GM21528 (cell line): Measurements from ENCODE around the gene GMDS.

ENCODE experiments used
- ATAC-seq: cut with Tn5 transposase; IDR thresholded peaks from one replicate; pipeline ENCODE4 v1.9.1; 2021; ENCODE audit warnings: mild to moderate bottlenecking, moderate library complexity; ENCODE audit not compliant: unreplicated experiment, low FRiP score

GMDS gene

DNA sequence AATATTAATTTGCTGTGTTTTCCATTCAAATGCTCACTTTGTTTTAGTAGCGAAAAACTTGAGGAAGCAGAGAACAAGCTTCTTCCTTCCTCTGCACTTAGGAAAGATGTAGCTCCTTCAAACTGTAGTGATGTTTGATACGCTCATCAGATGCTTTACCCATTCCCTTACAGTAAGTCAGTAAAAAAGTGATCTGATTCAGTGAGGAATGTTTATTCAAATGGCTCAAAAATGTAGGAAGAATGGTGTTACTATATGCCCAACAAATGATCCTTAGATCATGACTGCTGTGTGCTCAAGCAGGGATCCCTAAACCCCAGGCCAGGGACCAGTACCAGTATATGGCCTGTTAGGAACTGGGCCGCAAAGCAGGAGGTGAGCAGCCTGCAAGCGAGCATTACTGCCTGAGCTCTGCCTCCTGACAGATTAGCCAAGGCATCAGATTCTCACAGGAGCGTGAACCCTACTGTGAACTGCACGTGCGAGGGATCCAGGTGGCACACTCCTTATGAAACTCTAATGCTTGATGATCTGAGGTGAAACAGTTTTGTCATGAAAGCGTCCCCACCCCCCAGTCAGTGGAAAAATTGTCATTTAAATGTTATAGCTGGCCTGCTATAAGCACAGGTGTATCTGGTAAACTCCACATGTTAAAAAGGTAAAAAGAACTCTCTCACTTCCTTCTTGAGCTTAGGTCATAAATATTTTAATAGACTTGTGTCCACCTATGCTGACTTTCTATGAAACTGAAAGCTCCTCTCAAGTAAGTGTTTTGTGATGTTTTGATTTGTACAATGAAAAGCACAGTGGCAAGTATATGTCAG lies 448.5 kb downstream of the GMDS start:
- ATAC-seq = peak; percentile 87

DNA sequence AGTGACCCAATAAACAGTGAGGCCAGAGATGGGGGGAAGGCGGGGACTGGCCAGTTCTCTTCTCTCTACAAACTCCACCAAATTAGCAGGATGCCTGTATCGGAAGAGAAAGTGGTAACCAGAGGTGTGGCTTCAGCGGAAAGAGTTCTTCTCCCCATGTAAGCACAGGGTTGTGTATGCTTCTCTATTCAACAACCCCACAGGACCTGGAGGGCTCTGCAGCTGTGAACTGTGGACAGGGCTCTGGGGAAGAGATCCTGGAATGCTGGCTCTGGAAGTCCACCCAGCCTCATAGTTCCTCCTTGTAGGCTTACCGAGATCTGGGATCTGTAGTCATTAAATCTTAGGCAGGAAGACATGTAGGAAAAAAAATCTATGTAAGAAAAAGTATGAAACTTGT lies 449.5 kb downstream of the GMDS start:
- no peak for ATAC-seq

DNA sequence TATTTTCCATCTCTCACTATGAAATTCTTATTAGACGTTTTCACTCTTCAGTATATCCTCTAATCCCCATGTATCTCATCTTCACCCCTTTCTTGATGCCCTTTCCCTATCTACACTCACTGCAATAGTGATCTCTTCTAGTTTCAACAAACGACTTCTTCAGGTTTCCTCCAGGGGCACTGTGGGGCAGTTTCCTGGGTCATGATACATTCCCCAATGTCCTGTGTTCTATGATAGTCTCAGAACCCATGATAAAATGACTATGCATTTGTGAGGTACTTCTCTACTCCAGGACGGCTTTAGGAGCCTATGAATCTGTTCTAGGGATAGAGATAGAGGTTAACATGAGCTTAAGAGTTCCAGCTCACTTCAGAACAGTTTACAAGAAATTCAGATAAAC lies 452.4 kb downstream of the GMDS start:
- no peak for ATAC-seq

DNA sequence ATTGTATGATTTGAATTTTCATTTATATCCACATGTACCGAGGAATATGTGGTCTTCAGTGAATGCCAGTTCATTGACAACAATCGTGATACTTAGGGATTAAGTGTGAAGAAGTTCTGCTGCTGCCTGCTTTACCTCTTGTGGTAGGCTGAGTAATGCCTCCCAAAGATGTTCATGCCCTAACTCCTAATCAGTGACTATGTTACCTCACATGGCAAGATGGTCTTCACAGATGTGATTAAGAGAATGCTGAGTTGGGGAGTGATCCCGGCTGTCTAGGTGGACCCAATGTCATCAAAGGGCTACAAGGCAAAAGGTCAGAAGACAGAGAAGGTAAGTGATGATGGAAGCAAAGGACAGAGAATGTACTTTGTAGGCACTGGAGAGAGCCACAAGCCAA lies 454.7 kb downstream of the GMDS start:
- ATAC-seq = no peak

DNA sequence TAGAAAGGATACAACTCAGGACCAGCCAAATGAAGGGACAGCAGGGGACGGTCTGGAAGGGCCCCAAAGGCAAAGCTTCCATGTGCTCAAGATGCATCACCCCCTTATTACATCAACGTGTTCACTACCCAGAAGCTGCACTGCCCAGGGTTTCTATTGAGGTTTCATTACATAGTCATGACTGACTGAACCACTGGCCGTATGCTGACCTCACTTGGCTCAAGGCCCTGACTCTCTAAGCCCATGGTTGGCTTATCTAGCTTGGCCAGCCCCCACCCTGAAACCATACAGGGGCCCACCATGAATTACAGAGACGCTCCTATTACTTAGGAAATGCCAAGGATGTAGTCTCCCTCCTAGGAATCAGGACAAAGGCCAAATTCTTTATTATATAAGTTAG lies 456.3 kb downstream of the GMDS start:
- no peak for ATAC-seq

DNA sequence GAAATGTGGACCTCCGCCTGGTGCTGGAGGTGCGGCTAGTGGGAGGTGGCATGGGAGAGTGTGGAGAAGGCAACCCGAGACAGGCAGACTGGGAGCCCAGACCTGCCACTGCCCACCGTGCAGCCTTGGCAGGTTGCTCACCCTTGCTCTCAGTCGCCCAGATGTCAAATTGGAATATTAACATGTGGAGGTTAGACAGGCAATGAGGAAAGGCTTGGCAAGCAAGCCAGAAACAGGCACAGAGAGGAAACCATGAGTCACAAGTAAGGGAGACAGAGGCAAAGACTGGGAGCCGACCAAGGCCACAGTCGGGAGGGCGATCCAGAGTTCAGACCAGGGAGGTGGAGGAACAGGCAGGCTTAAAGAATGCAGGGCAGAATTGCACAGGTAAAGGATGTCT lies 457.5 kb downstream of the GMDS start:
- no peak for ATAC-seq

DNA sequence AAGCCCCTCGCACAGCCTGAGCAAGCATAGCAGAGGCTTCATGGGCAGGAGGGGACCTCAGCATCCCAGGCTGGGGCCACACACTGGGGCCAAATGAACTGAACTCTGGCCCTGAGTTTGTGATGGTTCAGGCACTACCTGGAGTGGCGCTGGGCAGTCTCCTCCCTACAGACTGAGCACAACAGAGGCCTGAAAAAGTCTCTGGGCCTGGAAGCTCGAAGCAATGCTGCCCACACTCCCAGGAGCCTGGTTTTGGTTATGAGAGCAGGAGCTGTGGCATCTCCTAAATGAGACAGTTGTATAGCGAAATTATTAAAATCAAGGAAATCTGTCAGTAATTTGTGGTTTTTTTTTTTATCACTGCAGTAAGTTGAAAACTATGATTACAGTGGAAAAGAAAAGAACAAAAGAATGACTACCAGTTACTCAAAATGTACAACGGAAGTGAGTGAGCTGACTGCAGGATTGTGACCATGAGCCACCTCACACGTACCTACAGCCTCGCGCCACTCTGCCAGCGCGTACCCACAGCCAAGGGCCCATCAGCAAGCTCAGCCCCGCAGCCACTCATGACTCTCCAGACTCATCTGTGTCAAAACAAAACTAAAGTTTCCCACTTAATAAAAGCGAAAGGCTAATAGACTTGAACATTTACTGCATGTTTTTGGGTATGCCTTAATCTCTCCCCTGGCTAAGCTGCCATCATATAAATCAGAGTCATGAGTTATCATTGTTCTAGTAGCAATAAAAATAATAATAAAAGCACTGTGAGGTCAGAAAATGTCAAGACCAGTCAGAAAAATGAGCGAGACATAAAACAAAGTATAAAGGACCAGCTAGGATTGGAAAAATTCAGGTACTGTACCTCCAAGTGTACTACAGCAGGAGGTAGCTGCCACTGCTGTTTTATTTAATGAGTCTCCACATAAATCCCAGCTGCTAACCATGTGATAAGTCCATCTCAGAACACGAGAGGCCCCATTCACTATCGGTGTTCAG lies 458.7 kb downstream of the GMDS start:
- no peak for ATAC-seq

DNA sequence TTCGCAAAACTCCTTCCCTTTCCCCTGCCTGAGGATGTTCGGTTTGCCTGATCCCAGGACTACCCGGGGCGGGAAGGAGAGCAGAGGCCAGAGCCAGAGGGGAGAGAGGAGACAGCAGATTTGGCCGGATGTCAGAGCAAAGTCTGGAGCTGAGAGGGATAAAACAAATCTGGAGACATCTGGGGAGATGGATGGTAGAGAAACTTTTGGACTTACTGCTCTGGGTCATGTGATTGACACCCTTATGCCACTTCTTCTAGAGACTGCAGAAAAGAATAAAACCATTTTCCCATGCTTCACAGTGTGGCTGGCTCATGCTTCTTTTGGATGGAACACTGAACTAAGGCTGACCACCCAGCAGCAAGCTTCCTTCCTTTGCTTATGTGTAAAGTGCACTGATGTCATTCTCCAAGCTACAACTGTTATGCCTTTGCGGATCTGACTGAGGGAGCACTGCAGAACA lies 461.0 kb downstream of the GMDS start:
- ATAC-seq = no peak

DNA sequence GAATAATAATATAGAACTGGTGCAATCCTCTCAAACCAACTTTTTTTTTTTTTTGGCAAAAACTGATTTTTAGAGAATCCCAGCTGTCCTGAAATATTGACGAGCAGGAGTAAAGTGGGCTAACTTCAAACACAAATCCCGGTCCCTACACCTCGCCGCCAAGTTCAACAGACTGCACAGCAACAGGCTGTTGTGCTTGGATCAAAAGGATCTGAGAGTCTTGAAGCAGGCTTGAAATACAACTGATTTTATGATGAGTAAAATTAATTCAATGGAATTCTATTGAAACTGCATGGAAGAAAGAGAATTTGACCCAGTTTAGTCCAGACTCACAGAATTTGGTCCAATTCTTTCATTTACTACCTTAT lies 463.6 kb downstream of the GMDS start:
- ATAC-seq = no peak

DNA sequence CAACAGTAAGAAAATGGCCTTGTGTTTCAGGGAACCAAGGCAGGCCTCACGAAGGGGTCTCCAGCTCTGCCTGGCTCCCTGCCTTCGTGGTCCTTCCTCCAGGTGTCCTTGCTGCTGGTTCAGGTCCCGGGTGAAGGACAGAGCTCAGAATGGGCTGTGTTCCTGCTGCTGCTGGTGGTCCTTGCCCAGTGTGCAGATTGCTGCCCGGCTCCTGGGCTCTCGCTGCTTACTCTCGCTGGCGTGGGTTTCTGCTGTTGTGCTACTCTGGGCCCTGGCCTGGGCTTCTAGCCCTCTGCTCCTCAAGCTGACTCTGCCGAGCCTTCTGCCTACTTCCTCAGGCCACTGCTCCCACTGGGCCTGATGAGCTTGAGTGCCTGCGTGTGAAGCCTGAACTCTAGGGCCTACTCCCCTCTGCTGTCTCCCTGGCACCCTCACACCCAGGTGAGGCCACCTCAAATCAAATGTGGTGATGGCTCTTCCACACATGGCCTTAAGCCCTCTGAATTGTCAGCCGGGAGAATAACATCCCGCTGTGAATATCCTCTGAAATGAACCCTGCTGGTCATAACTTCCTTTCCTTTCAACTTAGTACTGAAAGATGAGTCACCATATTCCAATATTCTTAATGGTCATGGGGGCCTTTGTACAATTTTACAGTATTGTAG lies 464.1 kb downstream of the GMDS start:
- no peak for ATAC-seq

DNA sequence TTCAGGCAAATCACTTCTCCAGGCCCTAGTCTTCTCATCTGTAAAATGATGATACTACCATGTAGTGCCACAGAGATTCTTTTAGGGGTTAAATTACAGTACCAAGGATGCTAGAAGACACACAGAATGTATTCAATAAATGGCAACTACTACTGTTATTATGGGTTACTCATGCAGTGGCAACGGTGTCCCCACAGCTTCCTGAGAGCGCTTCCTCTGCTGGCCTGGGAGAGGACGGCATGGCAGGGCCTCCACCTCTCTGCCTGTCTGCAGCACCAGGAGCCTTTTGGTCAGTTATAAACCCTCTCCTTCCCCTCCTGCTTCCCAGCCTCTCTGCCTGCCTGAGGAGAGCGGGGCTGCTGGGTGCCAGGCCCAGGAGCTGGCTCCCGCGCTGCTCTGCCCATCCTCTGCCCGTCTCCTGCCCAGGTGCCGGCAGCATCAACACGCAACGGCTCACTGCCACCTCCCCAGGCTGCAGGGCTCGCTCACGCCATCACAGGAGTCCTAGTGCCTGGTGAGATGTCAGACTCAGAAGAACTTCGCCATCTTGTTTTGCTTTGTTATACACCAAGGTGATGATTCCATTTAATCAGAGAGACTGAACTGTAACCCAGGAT lies 465.0 kb downstream of the GMDS start:
- no peak for ATAC-seq

DNA sequence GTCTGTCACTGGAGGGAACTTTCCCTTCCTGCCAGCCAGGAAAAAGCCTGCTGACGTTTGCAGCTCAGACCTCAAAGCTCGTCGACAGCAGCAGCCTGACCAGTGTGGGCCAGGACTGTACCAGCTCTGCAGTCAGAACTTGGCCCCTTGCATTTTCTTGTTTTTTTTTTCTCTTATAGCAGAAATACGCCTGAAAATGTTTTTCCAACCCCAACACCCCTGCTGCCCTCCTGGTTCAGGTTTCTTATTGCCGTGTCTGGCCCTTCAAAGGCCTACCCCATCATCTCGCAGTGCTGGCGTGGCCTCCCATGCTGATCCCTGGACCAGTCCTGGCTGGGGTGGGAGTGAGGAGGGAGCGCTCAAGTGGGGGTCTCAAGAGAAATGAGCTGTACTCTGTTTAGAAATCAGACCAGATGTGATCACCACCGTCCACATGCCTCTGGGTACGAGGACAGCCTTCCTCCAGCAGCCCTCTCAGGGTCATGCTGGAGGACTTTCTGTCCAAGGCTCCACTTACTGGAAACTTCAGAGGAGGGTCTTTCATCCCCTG lies 466.6 kb downstream of the GMDS start:
- ATAC-seq = no peak

DNA sequence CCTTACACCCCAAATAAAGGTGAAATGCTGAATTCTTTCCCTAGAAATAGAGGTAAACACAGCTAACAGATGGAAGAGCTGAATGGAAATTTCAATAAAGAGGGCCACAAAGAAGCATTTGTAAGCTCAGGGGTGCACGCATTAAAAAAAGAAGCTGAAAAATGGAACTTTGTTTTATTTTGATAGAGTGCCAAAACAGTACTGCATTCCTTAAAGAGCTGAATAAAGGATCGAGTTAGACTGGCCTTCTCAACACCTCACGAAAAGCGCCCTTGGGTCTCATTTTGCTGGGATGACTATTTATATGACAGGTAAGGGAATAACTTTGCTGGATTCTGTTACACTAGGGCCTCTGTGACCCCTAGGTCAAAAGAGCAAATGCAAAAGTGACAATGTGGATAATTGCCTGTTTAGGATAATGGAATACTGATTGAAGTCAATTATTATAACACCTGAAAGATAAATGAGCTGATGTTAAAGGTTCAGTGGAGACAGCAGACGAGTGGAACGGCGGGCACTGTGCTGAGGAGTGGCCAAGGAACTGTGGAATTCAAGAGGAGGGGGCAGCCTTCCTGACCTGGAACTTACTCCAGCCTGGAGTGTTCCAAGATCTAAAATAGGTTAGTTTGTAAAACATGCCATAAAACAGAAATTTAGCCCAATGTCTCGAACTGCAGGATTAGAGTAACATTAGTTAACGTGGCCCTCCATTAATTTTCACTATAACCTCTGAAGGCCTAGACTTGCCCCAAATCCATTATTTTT lies 467.3 kb downstream of the GMDS start:
- no peak for ATAC-seq

DNA sequence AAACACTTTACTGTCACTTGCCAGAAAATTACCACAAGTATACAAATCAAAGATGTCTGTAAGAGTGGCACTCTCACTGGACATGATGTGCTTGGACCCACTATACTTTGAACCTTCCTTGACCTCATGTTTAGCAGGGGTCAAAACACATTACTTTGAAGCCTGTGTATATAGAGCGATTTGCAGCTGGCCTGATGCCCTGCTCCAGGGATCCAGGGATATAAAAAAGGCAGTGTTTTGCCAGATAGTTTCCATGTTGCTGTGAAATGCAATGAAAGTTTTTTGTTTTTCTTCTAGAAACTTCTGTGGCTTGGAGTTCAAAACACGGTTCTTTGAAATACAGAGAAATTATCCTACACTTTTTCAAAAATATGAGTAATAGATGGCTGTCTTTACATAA lies 470.0 kb downstream of the GMDS start:
- ATAC-seq = no peak

DNA sequence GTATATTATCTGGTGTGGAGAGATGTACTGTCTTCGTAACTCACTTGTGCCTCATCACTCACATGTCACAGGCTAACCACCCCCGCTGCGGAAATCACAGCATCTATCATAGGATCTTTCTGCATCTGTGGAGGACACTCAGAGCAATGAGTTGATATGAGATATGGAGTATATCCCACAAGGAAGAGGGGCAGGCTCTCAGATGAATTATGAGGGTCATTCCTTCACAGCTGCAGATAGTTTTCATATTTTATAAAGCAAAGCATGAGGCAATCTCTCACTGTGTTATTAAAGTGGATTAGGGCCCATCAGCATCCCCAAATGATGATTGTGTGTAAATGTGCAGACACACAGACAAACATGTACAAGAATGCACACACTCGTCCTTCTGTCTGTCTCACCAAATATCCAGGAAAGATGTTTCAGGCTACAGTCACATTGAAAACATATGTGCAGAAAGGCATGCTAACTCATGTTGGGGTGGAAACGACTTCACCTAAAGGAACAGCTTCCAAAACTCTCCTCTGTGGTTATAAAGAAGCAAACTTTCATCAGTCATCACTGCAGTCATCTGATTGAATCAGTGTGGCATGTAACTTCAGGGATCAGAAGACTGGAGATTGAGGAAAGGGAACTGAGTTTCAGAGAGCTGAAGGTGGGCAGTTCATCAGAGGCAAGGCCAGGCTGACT lies 471.0 kb downstream of the GMDS start:
- ATAC-seq = no peak

DNA sequence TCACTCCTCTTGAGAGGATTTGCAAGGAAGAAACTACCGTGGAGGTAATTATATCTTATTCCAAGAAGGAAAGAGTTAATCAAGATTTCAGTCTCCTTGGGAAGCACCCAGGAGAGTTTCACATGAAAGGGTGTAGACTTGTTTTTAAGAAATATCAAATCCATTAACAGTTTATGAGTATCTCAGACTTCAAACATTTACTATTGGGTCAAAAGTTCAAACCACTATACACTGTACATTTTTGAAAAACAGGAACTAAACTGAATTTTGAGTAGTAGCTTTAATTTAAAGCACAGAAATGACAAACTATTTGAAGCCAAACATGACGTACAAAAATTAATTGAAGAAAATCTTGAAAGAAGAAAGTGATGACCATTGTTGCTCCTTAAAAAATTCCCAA lies 471.7 kb downstream of the GMDS start:
- ATAC-seq = no peak

DNA sequence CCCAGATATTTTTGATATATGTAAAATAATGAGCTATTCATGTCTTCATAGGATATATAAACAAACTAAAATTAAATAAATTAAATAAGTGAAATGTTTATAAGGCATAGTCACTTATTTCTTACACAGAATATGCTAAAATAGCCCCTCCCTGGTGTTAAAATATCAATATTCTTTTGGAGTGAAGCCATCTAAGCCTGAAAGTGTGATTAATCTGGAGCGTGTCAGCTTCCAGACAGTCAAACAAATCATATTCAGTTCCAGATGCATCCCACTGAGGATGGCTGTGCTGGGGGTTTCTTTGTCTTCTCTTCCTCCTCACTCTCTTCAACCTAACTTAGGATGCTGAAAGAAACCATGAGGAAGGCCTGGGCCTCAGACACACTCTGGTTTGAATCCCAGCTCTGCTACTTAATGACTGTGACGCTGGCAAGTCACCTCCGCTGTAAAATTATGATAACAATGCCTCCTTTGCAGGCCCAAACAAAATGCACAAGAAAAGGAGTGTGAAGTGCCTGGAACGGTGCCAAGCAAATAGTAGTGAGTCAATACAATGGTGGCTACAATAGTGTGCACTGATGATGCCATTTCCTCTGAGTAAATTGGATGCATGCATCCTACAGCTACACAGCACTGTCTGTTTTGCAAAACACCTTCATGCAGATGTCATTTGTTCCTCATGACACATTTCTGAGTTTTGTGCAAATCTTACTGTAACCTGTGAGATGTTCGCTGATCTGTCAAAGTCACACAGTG lies 474.3 kb downstream of the GMDS start:
- ATAC-seq = no peak

DNA sequence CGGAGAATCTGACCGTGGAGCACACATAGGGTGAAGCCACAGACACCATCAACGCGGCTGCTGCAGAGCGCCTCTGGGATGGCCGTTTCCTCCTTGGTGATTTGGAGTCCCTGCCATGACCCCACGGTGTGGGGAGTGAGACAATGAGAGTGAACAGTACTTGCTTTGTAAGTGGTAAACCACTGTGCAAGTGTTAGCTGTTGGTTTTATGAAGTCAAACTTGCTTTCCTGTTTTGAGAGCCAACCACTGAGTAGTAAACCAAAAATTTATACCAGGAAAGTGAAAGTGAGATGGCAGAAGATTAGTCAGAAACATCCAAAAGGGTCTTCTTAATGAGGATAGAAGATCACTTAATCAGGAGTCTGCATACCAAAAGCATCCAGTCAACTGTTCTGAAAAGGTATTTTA lies 475.0 kb downstream of the GMDS start:
- no peak for ATAC-seq
